ENCODE measurements around the gene FAIM. TPM values are rescaled to one million over a fixed set of nuclear protein-coding genes. Genes with fewer than 3 reads are reported as not detected.
"Not testable (repeated sequence)": the region's sequence is repeated elsewhere in the genome, so short reads cannot be mapped to it uniquely, and the experiment has no call there.

The FAIM gene, protein sequence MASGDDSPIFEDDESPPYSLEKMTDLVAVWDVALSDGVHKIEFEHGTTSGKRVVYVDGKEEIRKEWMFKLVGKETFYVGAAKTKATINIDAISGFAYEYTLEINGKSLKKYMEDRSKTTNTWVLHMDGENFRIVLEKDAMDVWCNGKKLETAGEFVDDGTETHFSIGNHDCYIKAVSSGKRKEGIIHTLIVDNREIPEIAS
- 8.2 and 9.0 TPM in 2 replicates for polyA plus RNA-seq (2013)

DNA sequence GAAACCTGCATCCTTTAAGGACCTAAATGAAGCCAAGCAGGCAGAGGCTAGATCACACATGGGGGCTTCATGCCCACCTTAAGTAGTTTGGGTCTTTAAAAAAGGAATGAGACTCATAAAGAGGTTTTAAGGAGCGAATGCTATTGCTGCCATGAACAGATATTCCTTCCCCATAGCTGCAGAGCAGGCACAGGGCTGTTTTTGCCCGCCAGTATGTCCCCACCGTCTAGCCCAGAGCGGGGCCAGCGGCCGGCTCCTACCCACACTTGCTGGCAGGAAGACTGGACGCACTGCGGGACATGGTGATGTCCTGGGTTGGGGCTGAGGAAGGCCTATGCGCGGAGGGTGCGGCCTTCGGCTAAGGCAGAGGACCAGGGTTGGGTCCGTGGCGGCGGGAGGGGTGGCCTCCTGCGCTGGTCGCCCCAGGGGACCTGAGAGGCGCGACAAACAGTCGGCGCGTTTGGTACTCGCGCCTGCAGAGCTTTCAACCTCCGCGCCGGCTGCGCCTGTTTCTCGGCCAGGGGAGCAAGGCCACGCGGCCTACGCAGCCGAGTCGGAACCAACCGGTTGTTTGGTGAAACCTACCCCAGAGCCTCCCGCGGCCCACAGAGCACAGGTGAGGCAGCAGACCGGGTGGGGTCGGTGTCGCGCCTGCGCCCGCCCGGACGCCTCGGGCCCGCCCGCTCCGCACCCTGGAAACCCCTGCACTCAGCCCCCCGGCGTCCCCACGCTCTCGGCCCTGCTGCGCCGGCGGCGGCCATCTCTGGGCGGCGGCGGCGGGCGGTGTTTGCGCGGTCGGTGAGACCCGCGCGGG is at the start of gene FAIM:
Gene FAIM (plus strand): TSS at position 450 of the 814 bp plus-strand sequence. CDS start 10,956 bp downstream, outside the sequence.
- no peak within 1 kb of the TSS for H2AK5ac ChIP-seq (ENCODE audit: low read length)
- peak within 1 kb of the TSS; percentile 65 for H2BK5ac ChIP-seq (ENCODE audit: low read depth, low read length, poor library complexity)
- H2AFZ ChIP-seq (ENCODE audit: insufficient read depth, low read length, poor library complexity) = peak within 1 kb of the TSS; percentile 88
- peaks cover 8% of the 10 kb centered on the region for H3K79me1 ChIP-seq (ENCODE audit: low read length)
- H3K4me2 ChIP-seq (ENCODE audit: low read length) = peak within 1 kb of the TSS; percentile 63
- H3K14ac ChIP-seq (ENCODE audit: low read length) = peak within 1 kb of the TSS; percentile 81
- H3K27ac ChIP-seq (ENCODE audit: low read depth, low read length) = peak within 1 kb of the TSS; percentile 19
- no peak within 1 kb of the TSS for H3K23ac ChIP-seq (ENCODE audit: low read length)
- peak within 1 kb of the TSS; percentile 91 for H4K8ac ChIP-seq (ENCODE audit: low read depth, low read length)
- peak within 1 kb of the TSS; percentile 89 for H4K12ac ChIP-seq (ENCODE audit: low read depth, low read length)
- no peaks in the 10 kb centered on the region for H3K9me3 ChIP-seq (ENCODE audit: insufficient read depth, low read depth, low read length)
- peaks cover 0 to 2% of the 10 kb centered on the region in 2 experiments for H3K4me1 ChIP-seq (ENCODE audit: control insufficient read depth in 1 of 2, insufficient read depth in 2 of 2, low read length in 2 of 2)
- no peak within 1 kb of the TSS for H2BK12ac ChIP-seq (ENCODE audit: low read length)
- peak within 1 kb of the TSS; percentile 72 for H3K18ac ChIP-seq (ENCODE audit: low read length)
- WGBS (ENCODE audit: extremely low coverage, insufficient coverage, insufficient read length) = no CpG with 5 or more reads among the region's 68 CpGs
- peaks cover 4% of the 10 kb centered on the region for H3K79me2 ChIP-seq (ENCODE audit: control insufficient read depth, insufficient read depth, low read length, poor library complexity)
- H4K91ac ChIP-seq (ENCODE audit: low read depth, low read length) = peak within 1 kb of the TSS; percentile 84
- H3K4me3 ChIP-seq (ENCODE audit: low read depth, low read length) = peak within 1 kb of the TSS; percentile 73
- no peaks in the 10 kb centered on the region for H3K27me3 ChIP-seq (ENCODE audit: insufficient read depth, low read length)
- peak within 1 kb of the TSS; percentile 36 for H3K9ac ChIP-seq (ENCODE audit: low read length)
- peak; percentile 52 to 71 for DNase-seq
- H3K36me3 ChIP-seq (ENCODE audit: control insufficient read depth in 1 of 2, insufficient read depth in 2 of 2, low read length in 2 of 2) = no peaks in the 10 kb centered on the region
- H3K4ac ChIP-seq (ENCODE audit: low read depth, low read length) = no peak within 1 kb of the TSS
- peak within 1 kb of the TSS; percentile 74 for H2BK120ac ChIP-seq (ENCODE audit: insufficient read depth, low read length, poor library complexity)

DNA sequence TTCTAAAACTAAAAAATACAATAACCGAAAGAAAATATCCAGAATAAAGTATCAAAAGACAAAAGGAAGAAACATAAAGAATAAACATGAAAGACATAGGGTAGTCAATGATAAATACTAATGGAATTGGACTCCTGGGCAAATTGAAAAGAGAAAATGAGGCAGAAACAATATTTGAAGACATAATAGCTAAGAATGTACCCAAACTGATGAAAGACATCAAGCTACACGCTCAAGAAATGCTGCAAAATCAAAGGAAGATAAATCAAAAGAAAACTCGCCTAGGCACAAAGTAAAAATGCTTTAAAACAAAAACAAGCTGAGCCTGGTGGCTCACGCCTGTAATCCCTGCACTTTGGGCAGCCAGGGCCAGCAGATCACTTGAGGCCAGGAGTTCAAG is 49.4 kb upstream of the FAIM start:
- Histone ChIP-seq H2BK12ac (ENCODE audit: low read length) (no peak overlapping the region), H3K9me3 (ENCODE audit: insufficient read depth, low read depth, low read length) (peaks cover 6% of the 10 kb centered on the region), H4K91ac (ENCODE audit: low read depth, low read length) (no peak overlapping the region), H3K18ac (ENCODE audit: low read length) (no peak overlapping the region), H3K23ac (ENCODE audit: low read length) (no peak overlapping the region), H3K36me3 (ENCODE audit: control insufficient read depth in 1 of 2, insufficient read depth in 2 of 2, low read length in 2 of 2) (peaks cover 1 to 4% of the 10 kb centered on the region in 2 experiments), H4K12ac (ENCODE audit: low read depth, low read length) (no peak overlapping the region), H3K9ac (ENCODE audit: low read length) (no peak overlapping the region), H3K27ac (ENCODE audit: low read depth, low read length) (no peak overlapping the region), H2BK5ac (ENCODE audit: low read depth, low read length, poor library complexity) (no peak overlapping the region), H3K4me3 (ENCODE audit: low read depth, low read length) (no peak overlapping the region), H3K27me3 (ENCODE audit: insufficient read depth, low read length) (no peaks in the 10 kb centered on the region), H3K79me2 (ENCODE audit: control insufficient read depth, insufficient read depth, low read length, poor library complexity) (no peaks in the 10 kb centered on the region), H2AFZ (ENCODE audit: insufficient read depth, low read length, poor library complexity) (no peak overlapping the region), H2BK120ac (ENCODE audit: insufficient read depth, low read length, poor library complexity) (no peak overlapping the region), H3K4ac (ENCODE audit: low read depth, low read length) (no peak overlapping the region), H4K8ac (ENCODE audit: low read depth, low read length) (no peak overlapping the region), H3K14ac (ENCODE audit: low read length) (no peak overlapping the region), H3K4me2 (ENCODE audit: low read length) (no peak overlapping the region), H3K79me1 (ENCODE audit: low read length) (no peaks in the 10 kb centered on the region), H2AK5ac (ENCODE audit: low read length) (no peak overlapping the region), H3K4me1 (ENCODE audit: control insufficient read depth in 1 of 2, insufficient read depth in 2 of 2, low read length in 2 of 2) (no peaks in the 10 kb centered on the region)
- no CpG with 5 or more reads among the region's 4 CpGs for WGBS (ENCODE audit: extremely low coverage, insufficient coverage, insufficient read length)
- DNase-seq = no peak

DNA sequence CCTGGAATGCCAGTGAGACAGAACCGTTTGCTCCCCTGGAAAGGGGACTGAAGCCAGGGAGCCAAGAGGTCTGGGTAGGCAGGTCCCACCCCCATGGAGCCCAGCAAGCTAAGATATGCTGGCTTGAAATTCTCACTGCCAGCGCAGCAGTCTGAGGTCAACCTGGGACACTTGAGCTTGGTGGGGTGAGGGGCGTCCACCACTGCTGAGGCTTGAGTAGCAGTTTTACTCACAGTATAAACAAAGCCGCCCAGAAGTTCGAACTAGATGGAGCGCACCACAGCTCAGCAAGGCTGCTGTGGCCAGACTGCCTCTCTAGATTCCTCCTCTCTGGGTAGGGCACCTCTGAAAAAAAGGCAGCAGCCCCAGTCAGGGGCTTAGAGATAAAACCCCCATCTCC is 48.1 kb upstream of the FAIM start:
- H3K79me2 ChIP-seq (ENCODE audit: control insufficient read depth, insufficient read depth, low read length, poor library complexity) = no peaks in the 10 kb centered on the region
- H3K4ac ChIP-seq (ENCODE audit: low read depth, low read length) = no peak overlapping the region
- H2AK5ac ChIP-seq (ENCODE audit: low read length) = no peak overlapping the region
- H2AFZ ChIP-seq (ENCODE audit: insufficient read depth, low read length, poor library complexity) = no peak overlapping the region
- H3K27ac ChIP-seq (ENCODE audit: low read depth, low read length) = no peak overlapping the region
- no peak overlapping the region for H4K8ac ChIP-seq (ENCODE audit: low read depth, low read length)
- H3K4me1 ChIP-seq (ENCODE audit: control insufficient read depth in 1 of 2, insufficient read depth in 2 of 2, low read length in 2 of 2) = no peaks in the 10 kb centered on the region
- no peak overlapping the region for H3K9ac ChIP-seq (ENCODE audit: low read length)
- H3K36me3 ChIP-seq (ENCODE audit: control insufficient read depth in 1 of 2, insufficient read depth in 2 of 2, low read length in 2 of 2) = peaks cover 1 to 4% of the 10 kb centered on the region in 2 experiments
- no peak overlapping the region for H2BK120ac ChIP-seq (ENCODE audit: insufficient read depth, low read length, poor library complexity)
- H2BK12ac ChIP-seq (ENCODE audit: low read length) = no peak overlapping the region
- H3K4me3 ChIP-seq (ENCODE audit: low read depth, low read length) = no peak overlapping the region
- no peak overlapping the region for H3K23ac ChIP-seq (ENCODE audit: low read length)
- no peaks in the 10 kb centered on the region for H3K79me1 ChIP-seq (ENCODE audit: low read length)
- no peak for DNase-seq
- WGBS (ENCODE audit: extremely low coverage, insufficient coverage, insufficient read length) = no CpG with 5 or more reads among the region's 6 CpGs
- H3K4me2 ChIP-seq (ENCODE audit: low read length) = no peak overlapping the region
- H3K27me3 ChIP-seq (ENCODE audit: insufficient read depth, low read length) = no peaks in the 10 kb centered on the region
- H3K18ac ChIP-seq (ENCODE audit: low read length) = no peak overlapping the region
- peaks cover 6% of the 10 kb centered on the region for H3K9me3 ChIP-seq (ENCODE audit: insufficient read depth, low read depth, low read length)
- no peak overlapping the region for H4K12ac ChIP-seq (ENCODE audit: low read depth, low read length)
- H4K91ac ChIP-seq (ENCODE audit: low read depth, low read length) = no peak overlapping the region
- no peak overlapping the region for H3K14ac ChIP-seq (ENCODE audit: low read length)
- H2BK5ac ChIP-seq (ENCODE audit: low read depth, low read length, poor library complexity) = no peak overlapping the region

DNA sequence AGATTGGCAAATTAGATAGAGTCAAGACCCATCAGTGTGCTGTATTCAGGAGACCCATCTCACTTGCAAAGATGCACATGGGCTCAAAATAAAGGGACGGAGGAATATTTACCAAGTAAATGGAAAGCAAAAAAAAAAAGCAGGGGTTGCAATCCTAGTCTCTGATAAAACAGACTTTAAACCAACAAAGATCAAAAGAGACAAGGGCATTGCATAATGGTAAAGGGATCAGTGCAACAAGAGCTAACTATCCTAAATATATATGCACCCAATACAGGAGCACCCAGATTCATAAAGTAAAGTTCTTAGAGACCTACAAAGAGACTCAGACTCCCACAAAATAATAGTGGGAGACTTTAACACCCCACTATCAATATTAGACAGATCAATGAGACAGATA is 45.7 kb upstream of the FAIM start:
- not testable (repeated sequence) for H2BK5ac ChIP-seq (ENCODE audit: low read depth, low read length, poor library complexity); H3K4me3 ChIP-seq (ENCODE audit: low read depth, low read length); H3K9me3 ChIP-seq (ENCODE audit: insufficient read depth, low read depth, low read length); H3K4me2 ChIP-seq (ENCODE audit: low read length); H3K79me1 ChIP-seq (ENCODE audit: low read length); DNase-seq; H3K14ac ChIP-seq (ENCODE audit: low read length); H2AK5ac ChIP-seq (ENCODE audit: low read length); H4K12ac ChIP-seq (ENCODE audit: low read depth, low read length); H3K4me1 ChIP-seq (ENCODE audit: control insufficient read depth in 1 of 2, insufficient read depth in 2 of 2, low read length in 2 of 2); H2BK12ac ChIP-seq (ENCODE audit: low read length); H2BK120ac ChIP-seq (ENCODE audit: insufficient read depth, low read length, poor library complexity); H4K91ac ChIP-seq (ENCODE audit: low read depth, low read length); H3K27me3 ChIP-seq (ENCODE audit: insufficient read depth, low read length); H3K9ac ChIP-seq (ENCODE audit: low read length); H3K79me2 ChIP-seq (ENCODE audit: control insufficient read depth, insufficient read depth, low read length, poor library complexity); H2AFZ ChIP-seq (ENCODE audit: insufficient read depth, low read length, poor library complexity); H4K8ac ChIP-seq (ENCODE audit: low read depth, low read length); H3K18ac ChIP-seq (ENCODE audit: low read length); H3K4ac ChIP-seq (ENCODE audit: low read depth, low read length); H3K23ac ChIP-seq (ENCODE audit: low read length); H3K36me3 ChIP-seq (ENCODE audit: control insufficient read depth in 1 of 2, insufficient read depth in 2 of 2, low read length in 2 of 2); H3K27ac ChIP-seq (ENCODE audit: low read depth, low read length)
- no CpG with 5 or more reads among the region's 1 CpG for WGBS (ENCODE audit: extremely low coverage, insufficient coverage, insufficient read length)
